Chondrocyte (in vitro differentiated cells): ENCODE results near the gene LZIC. TPM values are rescaled to one million over a fixed set of nuclear protein-coding genes. Genes with fewer than 3 reads are reported as not detected.

Experiments
- DNase-seq: peaks from one replicate; pipeline ENCODE4 v3.0.0; 2021; ENCODE audit warnings: mixed read lengths, low spot score
- H3K27ac Mint-ChIP-seq: one replicate; pipeline ENCODE4 v1.8.0; 2021; ENCODE audit warnings: mild to moderate bottlenecking, moderate library complexity, mixed read lengths; ENCODE audit not compliant: unreplicated experiment
- H3K27me3 Mint-ChIP-seq: 2 replicates; pipeline ENCODE4 v1.8.0; 2021; ENCODE audit warnings: low read depth, mixed read lengths
- H3K36me3 Mint-ChIP-seq: 2 replicates; pipeline ENCODE4 v1.8.0; 2021; ENCODE audit warnings: low read depth, mixed read lengths
- H3K4me1 Mint-ChIP-seq: 2 replicates; pipeline ENCODE4 v1.8.0; 2021; ENCODE audit warnings: low read depth, mild to moderate bottlenecking, mixed read lengths
- H3K4me3 Mint-ChIP-seq: one replicate; pipeline ENCODE4 v1.8.0; 2021; ENCODE audit warnings: mild to moderate bottlenecking, moderate library complexity, mixed read lengths; ENCODE audit not compliant: unreplicated experiment
- H3K9me3 Mint-ChIP-seq: 2 replicates; pipeline ENCODE4 v1.8.0; 2021; ENCODE audit warnings: low read depth, mixed read lengths
- total RNA-seq: library from RNA; stranded (reverse); gene quantifications from 3 replicates; pipeline ENCODE4 v1.2.1, GENCODE V29; 2021
- TF ChIP-seq, protein P1 (sequence below): fragments of 200-600 bp; sonication (generic); IDR thresholded peaks from 2 replicates; pipeline ENCODE4 v1.5.0; 2021; ENCODE audit warnings: antibody characterized with exemption, mild to moderate bottlenecking, moderate library complexity

LZIC gene
- total RNA-seq, 1 donor from 2014 or later = 28.4 TPM

DNA sequence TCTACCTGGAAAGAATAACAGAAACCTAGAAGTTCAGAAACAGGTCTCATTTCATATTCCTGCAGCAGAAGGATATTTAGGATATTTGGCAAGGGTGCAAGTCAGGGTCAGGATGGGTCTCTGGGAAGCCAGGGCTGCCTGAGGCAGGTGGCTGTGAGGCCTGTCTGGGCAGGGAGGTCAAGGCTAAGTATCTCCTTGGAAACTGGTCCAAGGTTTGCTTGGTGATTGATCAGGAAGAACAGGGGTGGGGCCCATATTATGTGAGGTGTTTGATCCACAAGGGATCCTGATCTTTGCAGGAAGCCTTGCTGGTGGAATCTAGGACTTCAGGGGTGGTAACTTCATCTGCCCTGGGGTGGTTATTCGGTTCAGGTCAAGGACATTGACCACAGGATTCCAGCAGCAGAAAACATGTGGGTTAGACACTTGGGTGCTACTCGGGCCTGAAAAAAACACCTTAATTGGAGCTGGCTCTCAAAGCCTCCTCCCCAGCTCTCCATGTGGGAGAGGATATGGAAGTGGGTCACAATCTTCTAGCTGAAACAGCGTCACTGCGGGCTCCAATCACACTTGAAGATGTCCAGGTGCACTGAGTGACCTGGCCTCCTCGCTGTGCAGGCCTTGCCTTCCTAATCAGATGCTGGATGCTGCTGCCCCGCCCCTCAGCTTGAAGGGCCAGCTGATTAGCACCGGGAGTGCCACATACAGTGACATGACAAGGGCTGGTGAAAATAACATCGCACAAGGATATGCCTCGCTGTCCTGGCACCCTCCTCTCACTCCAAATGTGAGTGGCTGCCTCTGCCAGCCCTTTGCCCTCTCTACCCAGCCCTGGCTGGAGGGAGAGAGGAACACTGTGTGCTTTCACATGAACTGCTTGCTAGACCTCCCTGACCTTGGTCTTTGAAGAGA, 41.8 kb downstream of the LZIC start:
- Mint-ChIP-seq H3K4me1 (peaks cover 28% of the 10 kb centered on the region), H3K36me3 (no peaks in the 10 kb centered on the region), H3K27ac (no peak overlapping the region), H3K9me3 (no peaks in the 10 kb centered on the region), H3K27me3 (no peaks in the 10 kb centered on the region), H3K4me3 (no peak overlapping the region)
- TF ChIP-seq, protein P1, sequence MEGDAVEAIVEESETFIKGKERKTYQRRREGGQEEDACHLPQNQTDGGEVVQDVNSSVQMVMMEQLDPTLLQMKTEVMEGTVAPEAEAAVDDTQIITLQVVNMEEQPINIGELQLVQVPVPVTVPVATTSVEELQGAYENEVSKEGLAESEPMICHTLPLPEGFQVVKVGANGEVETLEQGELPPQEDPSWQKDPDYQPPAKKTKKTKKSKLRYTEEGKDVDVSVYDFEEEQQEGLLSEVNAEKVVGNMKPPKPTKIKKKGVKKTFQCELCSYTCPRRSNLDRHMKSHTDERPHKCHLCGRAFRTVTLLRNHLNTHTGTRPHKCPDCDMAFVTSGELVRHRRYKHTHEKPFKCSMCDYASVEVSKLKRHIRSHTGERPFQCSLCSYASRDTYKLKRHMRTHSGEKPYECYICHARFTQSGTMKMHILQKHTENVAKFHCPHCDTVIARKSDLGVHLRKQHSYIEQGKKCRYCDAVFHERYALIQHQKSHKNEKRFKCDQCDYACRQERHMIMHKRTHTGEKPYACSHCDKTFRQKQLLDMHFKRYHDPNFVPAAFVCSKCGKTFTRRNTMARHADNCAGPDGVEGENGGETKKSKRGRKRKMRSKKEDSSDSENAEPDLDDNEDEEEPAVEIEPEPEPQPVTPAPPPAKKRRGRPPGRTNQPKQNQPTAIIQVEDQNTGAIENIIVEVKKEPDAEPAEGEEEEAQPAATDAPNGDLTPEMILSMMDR = no peak
- DNase-seq = peak; percentile 47

DNA sequence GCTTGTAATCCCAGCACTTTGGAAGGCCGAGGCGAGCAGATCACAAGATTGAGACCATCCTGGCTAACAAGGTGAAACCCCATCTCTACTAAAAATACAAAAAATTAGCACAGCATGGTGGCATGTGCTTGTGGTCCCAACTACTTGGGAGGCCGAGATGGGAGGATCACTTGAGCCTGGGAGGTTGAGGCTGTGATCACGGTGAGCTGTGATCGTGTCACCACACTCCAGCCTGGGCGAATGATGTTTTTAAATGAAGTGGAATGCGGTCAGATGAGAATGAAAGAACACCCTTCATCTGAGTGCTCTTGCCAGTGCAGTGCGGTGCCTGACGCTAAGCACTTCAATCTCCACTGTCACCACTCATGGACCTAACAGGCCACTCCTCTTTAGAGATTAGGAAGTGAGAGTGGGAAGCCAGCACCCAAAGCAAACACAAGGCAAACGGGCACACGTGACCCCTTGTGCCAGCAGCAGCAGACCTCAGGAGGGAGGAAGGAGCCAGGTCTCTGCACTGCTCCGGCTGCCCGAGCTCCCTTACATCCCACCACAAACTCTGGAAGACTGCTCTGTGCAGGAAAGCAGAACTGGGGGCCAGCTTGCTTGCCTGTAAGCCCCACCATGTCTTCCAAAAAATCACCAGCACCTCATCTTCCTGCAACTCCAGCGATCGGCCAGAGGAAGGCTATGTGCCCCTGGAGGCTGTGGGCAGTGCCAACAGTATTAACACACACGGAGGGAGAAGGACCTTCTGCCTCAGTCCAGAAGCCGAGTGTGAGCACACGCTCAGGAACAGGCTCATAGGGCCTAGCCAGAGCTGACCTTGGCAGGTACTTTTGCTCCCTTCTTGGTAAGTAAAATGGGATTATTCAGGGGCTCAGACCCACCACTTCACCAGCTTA, 42.8 kb downstream of the LZIC start:
- H3K4me1 Mint-ChIP-seq = peaks cover 25% of the 10 kb centered on the region
- H3K27ac Mint-ChIP-seq = peak overlapping the region; percentile 22
- no peaks in the 10 kb centered on the region for H3K36me3 Mint-ChIP-seq
- H3K9me3 Mint-ChIP-seq = no peaks in the 10 kb centered on the region
- H3K27me3 Mint-ChIP-seq = no peaks in the 10 kb centered on the region
- TF ChIP-seq, protein P1 = no peak
- H3K4me3 Mint-ChIP-seq = no peak overlapping the region
- peak; percentile 43 for DNase-seq

DNA sequence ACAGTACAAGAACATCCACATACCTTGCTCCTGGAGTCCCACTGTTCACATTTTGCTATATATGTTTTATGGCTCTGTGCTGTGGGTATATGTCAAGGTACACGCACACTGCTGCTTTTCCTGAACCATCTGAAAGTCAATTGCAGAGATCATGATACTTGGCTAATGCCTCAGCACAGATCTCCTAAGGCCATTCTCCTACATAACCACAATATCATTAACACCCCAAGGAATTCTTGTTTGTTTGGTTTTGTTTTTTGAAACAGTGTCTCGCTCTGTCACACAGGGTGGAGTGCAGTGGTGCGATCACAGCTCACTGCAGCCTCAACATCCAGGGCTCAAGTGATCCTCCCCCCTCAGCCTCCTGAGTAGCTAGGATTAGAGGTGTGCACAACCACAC, 49.1 kb downstream of the LZIC start:
- H3K27me3 Mint-ChIP-seq = no peaks in the 10 kb centered on the region
- TF ChIP-seq, protein P1 = no peak
- H3K9me3 Mint-ChIP-seq = no peaks in the 10 kb centered on the region
- no peak overlapping the region for H3K4me3 Mint-ChIP-seq
- DNase-seq = no peak
- H3K27ac Mint-ChIP-seq = no peak overlapping the region
- H3K36me3 Mint-ChIP-seq = no peaks in the 10 kb centered on the region
- H3K4me1 Mint-ChIP-seq = peaks cover 50% of the 10 kb centered on the region

DNA sequence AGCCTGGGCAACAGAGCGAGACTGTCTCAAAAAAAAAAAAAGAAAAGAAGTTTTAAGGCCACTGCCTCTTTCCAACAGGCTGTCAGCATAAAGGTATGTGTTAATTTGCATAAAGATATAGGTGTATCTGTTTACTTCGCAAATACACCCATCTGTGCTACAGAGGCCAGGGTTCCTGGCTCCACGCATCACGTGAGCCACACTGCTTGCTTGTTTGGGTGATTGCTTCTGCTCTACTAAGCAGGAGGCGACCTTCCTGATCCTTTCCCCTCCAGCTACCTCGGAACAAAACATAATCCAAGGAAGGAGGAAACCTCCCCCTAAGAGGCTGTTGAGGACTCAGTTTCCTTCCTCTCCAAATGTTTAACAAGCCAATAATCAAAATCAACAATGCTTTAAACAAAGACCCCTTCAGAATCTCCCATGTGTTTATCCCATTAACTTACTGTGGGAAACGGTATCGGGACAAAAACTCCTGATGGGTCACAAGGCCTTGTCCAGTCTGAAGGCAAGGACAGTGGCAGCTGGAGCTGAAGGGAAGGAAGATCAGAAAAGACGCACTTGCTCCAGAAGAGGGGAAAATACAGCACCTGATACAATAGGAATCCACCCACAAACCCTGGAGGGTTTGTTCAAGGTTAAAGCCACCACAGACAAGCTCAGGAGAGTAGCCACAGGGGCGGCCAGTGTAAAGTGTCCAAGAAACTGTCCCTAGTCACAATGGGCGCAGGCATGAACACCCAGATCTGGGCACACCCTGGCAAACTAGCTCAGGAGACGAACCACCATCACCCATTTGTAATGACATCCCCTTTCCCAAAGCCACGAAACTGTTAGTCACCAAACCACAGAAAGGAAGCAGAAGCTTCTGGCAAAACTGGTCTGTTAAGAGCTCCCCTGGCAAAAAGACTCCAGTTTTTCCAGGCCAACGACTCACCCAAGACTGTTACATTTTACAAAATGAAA, 50.3 kb downstream of the LZIC start:
- Mint-ChIP-seq H3K27me3 (no peaks in the 10 kb centered on the region), H3K4me3 (no peak overlapping the region), H3K4me1 (peaks cover 43% of the 10 kb centered on the region), H3K36me3 (no peaks in the 10 kb centered on the region), H3K9me3 (no peaks in the 10 kb centered on the region), H3K27ac (peak overlapping the region; percentile 62)
- DNase-seq = no peak
- TF ChIP-seq, protein P1 = no peak
